Ovary (tissue), 9 donors: Measurements from ENCODE around the gene DNM1L. TPM values are rescaled to one million over a fixed set of nuclear protein-coding genes. Genes with fewer than 3 reads are reported as not detected.

Experiments
- DNase-seq, 5 donors: peaks; one replicate each; pipeline ENCODE4 v3.0.0-alpha.2; 2019 to 2020
- H3K27ac ChIP-seq, 2 donors: fragments of 200-600 bp; one replicate each; pipeline versions ENCODE4 v1.5.1 to v1.8.0; 2019 to 2022
- H3K27me3 ChIP-seq: fragments of 200-600 bp; one replicate; pipeline ENCODE4 v1.8.0; 2022
- H3K36me3 ChIP-seq: fragments of 200-600 bp; sonication (generic); one replicate; pipeline ENCODE4 v1.5.1; 2019
- H3K4me1 ChIP-seq: one replicate; pipeline ENCODE4 v1.8.1; 2013; ENCODE audit warnings: mild to moderate bottlenecking, moderate library complexity; ENCODE audit not compliant: insufficient read depth
- H3K4me3 ChIP-seq: fragments of 200-600 bp; sonication (generic); one replicate; pipeline ENCODE4 v1.5.1; 2017
- H3K9me3 ChIP-seq, 2 donors: fragments of 200-600 bp in 1 of 2; sonication (generic) in 1 of 2; one replicate each; pipeline versions ENCODE4 v1.5.1 to v1.8.1; 2013 to 2019; ENCODE audit warnings: mild to moderate bottlenecking in 1 of 2, moderate library complexity in 1 of 2
- CTCF ChIP-seq, 3 donors: fragments of 450-650 bp in 2 of 3; fragments of 200-600 bp in 1 of 3; IDR thresholded peaks; one replicate each; pipeline versions ENCODE4 v1.5.1 to v1.8.0; 2016 to 2022; ENCODE audit warnings: antibody characterized with exemption in 3 of 3, mild to moderate bottlenecking in 1 of 3
- EP300 ChIP-seq: sonication (generic); formaldehyde crosslinking; IDR thresholded peaks from one replicate; pipeline ENCODE4 v1.6.1; 2017; ENCODE audit warnings: antibody characterized with exemption
- POLR2A ChIP-seq: fragments of 450-650 bp; IDR thresholded peaks from one replicate; pipeline ENCODE4 v1.6.1; 2017; ENCODE audit warnings: antibody characterized with exemption, mild to moderate bottlenecking, moderate library complexity
- WGBS, 3 donors: extraction: QIAGEN DNeasy Blood & Tissue Kit in 1 of 3; methylation state at CpG; one replicate each; pipeline versions ENCODE4 v1.1.5 to v1.1.7; 2013 to 2017; 5-methylcytosine and 5-hydroxymethylcytosine counted together
- intact Hi-C, 4 donors: fragments of 100-400 bp; cut with DNase I; formaldehyde crosslinking; loops; one replicate each; pipeline versions ENCODE4 v1.11.0 to v1.15.1; 2022 to 2023
- polyA plus RNA-seq, 2 donors: library from polyadenylated mRNA; stranded (reverse); fragments of 200-250 nt in 1 of 2; fragments of 350-450 nt in 1 of 2; fragmentation: Illumina TruSeq in 1 of 2; extraction: RNeasy Lipid Tissue Mini Kit (QIAGEN cat#74804) in 1 of 2; gene quantifications; one replicate each; pipeline ENCODE4 v1.2.3, GENCODE V29; 2013 to 2014
- total RNA-seq, 7 donors: library from RNA; depleted of rRNA in 2 of 7; stranded (reverse); fragments of >200 nt in 2 of 7; fragmentation: NEBNext Ultra II Directional in 3 of 7; extraction: Animal tissue kit (Norgen Biotek cat#: 25700) in 3 of 7; gene quantifications; one replicate each; pipeline versions ENCODE4 v1.1.0 to v1.2.4, GENCODE V29; 2016 to 2023
- donor health status: DM: no; HTN: no; CAD: no; lungs with moderate emphysema.
- donor health status: DM: no; HTN: no; CAD: no.
- donor health status: Bipolar disorder and iron deficiency.
- donor health status: DM: yes; HTN: yes; CAD: no.
- donor health status: DM: no; HTN: no; CAD: no.
- donor health status: DM: yes; HTN: yes; CAD: no.

The DNM1L gene
- total and polyA plus RNA-seq, 9 donors = 19.4 to 77.5 (median 47.8) TPM

- 43 to 77% (median 65%) methylated on average over 2 of the region's 2 CpGs for WGBS, 3 donors
- intact Hi-C loops = no loop called here
Measured at GRCh38 chr12:32650508-32650907, 28.6 kb upstream of the DNM1L start.

DNA sequence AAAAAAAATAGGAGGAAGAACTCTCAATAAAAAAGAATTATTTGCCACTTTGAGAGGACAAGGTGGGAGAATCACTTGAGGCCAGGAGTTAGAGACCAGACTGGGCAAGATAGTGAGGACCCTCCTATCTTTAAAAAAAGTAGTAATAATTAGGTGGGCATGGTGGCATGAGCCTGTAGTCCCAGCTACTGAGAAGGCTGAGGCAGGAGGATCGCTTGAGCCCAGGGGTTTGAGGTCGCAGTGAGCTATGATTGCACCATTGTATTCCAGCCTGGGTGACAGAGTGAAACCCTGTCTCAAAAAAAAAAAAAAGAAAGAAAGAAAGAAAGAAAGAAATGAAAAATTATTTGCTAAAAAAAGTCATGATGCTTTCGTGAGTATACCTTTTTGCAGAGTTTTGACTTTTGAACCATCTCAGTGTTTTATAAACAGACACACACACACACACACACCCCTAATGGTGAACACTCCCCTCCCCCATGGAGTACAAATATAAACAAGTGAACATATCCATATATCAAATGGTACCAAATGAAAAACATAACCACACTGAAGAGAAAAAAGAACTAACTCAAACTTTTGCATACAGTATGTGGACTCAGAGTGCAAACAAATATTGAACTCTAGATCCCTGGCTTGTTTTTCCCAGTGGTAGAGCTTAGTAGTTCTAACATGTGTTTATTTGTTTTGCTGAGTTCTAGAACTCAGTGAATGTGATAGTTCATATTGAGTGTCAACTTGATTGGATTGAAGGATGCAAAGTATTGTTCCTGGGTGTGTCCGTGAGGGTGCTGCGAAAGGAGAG is 27.7 kb upstream of the DNM1L start:
- no peaks in the 10 kb centered on the region for H3K27me3 ChIP-seq
- no peak overlapping the region for H3K4me3 ChIP-seq
- TF ChIP-seq POLR2A (no peak), CTCF (IDR thresholded peaks at IDR 0.05) (no peak), EP300 (no peak)
- no peaks in the 10 kb centered on the region for H3K36me3 ChIP-seq
- no peaks in the 10 kb centered on the region for H3K9me3 ChIP-seq
- peaks cover 4% of the 10 kb centered on the region for H3K4me1 ChIP-seq
- no peak for DNase-seq
- 93 to 97% (median 94%) methylated on average over 5 of the region's 5 CpGs for WGBS, 3 donors
- no peak overlapping the region for H3K27ac ChIP-seq
- intact Hi-C loops = no loop called here

More at GRCh38 chr12:32650508-32650907, 28.6 kb upstream of the DNM1L start:
- no peak for DNase-seq
- Histone ChIP-seq H3K9me3 (no peaks in the 10 kb centered on the region), H3K36me3 (no peaks in the 10 kb centered on the region), H3K4me1 (peaks cover 4% of the 10 kb centered on the region), H3K27me3 (no peaks in the 10 kb centered on the region), H3K4me3 (no peak overlapping the region), H3K27ac (no peak overlapping the region)
- no peak for TF ChIP-seq CTCF (IDR thresholded peaks at IDR 0.05)
- TF ChIP-seq EP300 = no peak
- TF ChIP-seq POLR2A = no peak

GRCh38 chr12:32651956-32652210 is 27.2 kb upstream of the DNM1L start:
- H3K36me3 ChIP-seq = no peaks in the 10 kb centered on the region
- DNase-seq = no peak
- 86 to 92% (median 89%) methylated on average over 4 of the region's 4 CpGs for WGBS, 3 donors
- no peaks in the 10 kb centered on the region for H3K27me3 ChIP-seq
- TF ChIP-seq EP300 = no peak
- TF ChIP-seq POLR2A = no peak
- TF ChIP-seq CTCF (IDR thresholded peaks at IDR 0.05) = no peak
- H3K4me3 ChIP-seq = no peak overlapping the region
- no peak overlapping the region for H3K27ac ChIP-seq
- peaks cover 4% of the 10 kb centered on the region for H3K4me1 ChIP-seq
- H3K9me3 ChIP-seq = no peaks in the 10 kb centered on the region
- intact Hi-C loops = no loop called here

- Histone ChIP-seq H3K36me3 (no peaks in the 10 kb centered on the region), H3K27me3 (no peaks in the 10 kb centered on the region), H3K27ac (no peak overlapping the region), H3K9me3 (no peaks in the 10 kb centered on the region), H3K4me3 (no peak overlapping the region), H3K4me1 (no peaks in the 10 kb centered on the region)
- WGBS, 3 donors = 53 to 61% (median 55%) methylated on average over 6 of the region's 6 CpGs
- intact Hi-C loops = loop anchor here in 3 of 4 donors (5.0 to 10.0 kb wide), 4 partner anchors 198 to 295 kb away; no protein-coding TSS in a partner anchor
- TF ChIP-seq POLR2A = no peak
- no peak for TF ChIP-seq EP300
- no peak for TF ChIP-seq CTCF (IDR thresholded peaks at IDR 0.05)
- no peak for DNase-seq
Measured at GRCh38 chr12:32659908-32660440, 19.1 kb upstream of the DNM1L start.
